Esophagus squamous epithelium (tissue), 4 donors: Measurements from ENCODE around the gene ZDHHC22.
"Not testable (repeated sequence)": the region's sequence is repeated elsewhere in the genome, so short reads cannot be mapped to it uniquely, and the experiment has no call there.

ENCODE experiments used
- POLR2A ChIP-seq, 4 donors: fragments of 450-650 bp; IDR thresholded peaks; one replicate each; pipeline ENCODE4 v1.6.1; 2017; ENCODE audit warnings: antibody characterized with exemption in 4 of 4, mild to moderate bottlenecking in 4 of 4, moderate library complexity in 3 of 4
- TF ChIP-seq, protein P1 (sequence below), 6 experiments: fragments of 450-650 bp in 4 of 6; fragments of 200-600 bp in 2 of 6; sonication (generic) in 2 of 6; IDR thresholded peaks; one replicate each; pipeline ENCODE4 v1.5.1; 2016 to 2019; ENCODE audit warnings: antibody characterized with exemption in 6 of 6, mild to moderate bottlenecking in 4 of 6, moderate library complexity in 4 of 6

DNA sequence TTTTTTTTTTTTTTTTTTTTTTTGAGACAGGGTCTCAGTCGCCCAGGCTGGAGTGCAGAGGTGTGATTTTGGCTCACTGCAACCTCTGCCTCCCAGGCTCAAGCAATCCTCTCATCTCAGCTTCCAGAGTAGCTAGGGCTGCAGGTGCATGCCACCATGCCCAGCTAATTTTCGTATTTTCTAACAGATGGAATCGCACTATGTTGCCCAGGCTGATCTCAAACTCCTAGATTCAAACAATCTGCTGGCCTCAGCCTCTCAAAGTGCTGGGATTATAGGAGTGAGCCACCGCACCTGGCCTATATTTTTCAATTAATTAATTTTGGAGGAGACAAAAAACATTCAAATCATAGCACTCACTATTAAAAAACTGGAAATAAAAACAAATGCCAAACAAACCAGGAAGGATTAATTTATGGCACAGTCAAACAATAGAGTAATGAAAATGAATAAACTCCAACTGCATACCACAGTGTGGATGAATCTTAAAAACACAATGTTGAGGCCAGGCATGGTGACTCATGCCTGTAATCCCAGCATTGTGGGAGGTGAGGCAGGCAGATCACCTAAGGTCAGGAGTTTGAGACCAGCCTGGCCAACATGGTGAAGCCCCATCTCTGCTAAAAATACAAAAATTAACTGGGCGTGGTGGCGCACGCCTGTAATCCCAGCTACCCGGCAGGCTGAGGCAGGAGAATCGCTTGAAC, 32.5 kb upstream of the ZDHHC22 start:
- TF ChIP-seq, protein P1, sequence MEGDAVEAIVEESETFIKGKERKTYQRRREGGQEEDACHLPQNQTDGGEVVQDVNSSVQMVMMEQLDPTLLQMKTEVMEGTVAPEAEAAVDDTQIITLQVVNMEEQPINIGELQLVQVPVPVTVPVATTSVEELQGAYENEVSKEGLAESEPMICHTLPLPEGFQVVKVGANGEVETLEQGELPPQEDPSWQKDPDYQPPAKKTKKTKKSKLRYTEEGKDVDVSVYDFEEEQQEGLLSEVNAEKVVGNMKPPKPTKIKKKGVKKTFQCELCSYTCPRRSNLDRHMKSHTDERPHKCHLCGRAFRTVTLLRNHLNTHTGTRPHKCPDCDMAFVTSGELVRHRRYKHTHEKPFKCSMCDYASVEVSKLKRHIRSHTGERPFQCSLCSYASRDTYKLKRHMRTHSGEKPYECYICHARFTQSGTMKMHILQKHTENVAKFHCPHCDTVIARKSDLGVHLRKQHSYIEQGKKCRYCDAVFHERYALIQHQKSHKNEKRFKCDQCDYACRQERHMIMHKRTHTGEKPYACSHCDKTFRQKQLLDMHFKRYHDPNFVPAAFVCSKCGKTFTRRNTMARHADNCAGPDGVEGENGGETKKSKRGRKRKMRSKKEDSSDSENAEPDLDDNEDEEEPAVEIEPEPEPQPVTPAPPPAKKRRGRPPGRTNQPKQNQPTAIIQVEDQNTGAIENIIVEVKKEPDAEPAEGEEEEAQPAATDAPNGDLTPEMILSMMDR (IDR thresholded peaks at IDR 0.05): not testable (repeated sequence)
- TF ChIP-seq POLR2A (IDR thresholded peaks at IDR 0.05): not testable (repeated sequence)
